ENCODE results near the gene CHRM1. TPM values are rescaled to one million over a fixed set of nuclear protein-coding genes. Genes with fewer than 3 reads are reported as not detected.
A peak's percentile ranks its signal among the peaks of the same experiment; 100 is the strongest.

The CHRM1 gene
- polyA plus RNA-seq, 2 donors, result 0.01 TPM; not detected in 1

GRCh38 chr11:62892077-62892922, 28.9 kb downstream of the CHRM1 start:
- peaks cover 11 to 17% of the 10 kb centered on the region in 2 donors for H3K36me3 ChIP-seq (ENCODE audit: control insufficient read depth in 2 of 2, insufficient read depth in 2 of 2, low read length in 1 of 2)
- H3K27ac ChIP-seq (ENCODE audit: low read depth in 2 of 2, low read length in 1 of 2), result no peak overlapping the region
- no peaks in the 10 kb centered on the region for H3K9me3 ChIP-seq (ENCODE audit: control insufficient read depth in 2 of 2, insufficient read depth in 1 of 2, low read depth in 1 of 2, low read length in 1 of 2)
- WGBS, 2 donors, result 87 to 90% methylated on average over 10 of the region's 10 CpGs
- H3K4me3 ChIP-seq (ENCODE audit: low read depth in 1 of 2, low read length in 2 of 2), result no peak overlapping the region
- H3K27me3 ChIP-seq (ENCODE audit: control insufficient read depth in 1 of 2, insufficient read depth in 2 of 2, low read length in 2 of 2), result no peaks in the 10 kb centered on the region
- H3K4me1 ChIP-seq (ENCODE audit: control insufficient read depth in 2 of 2, insufficient read depth in 2 of 2, low read length in 1 of 2), result peaks cover 0 to 2% of the 10 kb centered on the region in 2 donors

- Histone ChIP-seq H3K27me3 (ENCODE audit: control insufficient read depth in 1 of 2, insufficient read depth in 2 of 2, low read length in 2 of 2) (no peaks in the 10 kb centered on the region), H3K27ac (ENCODE audit: low read depth in 2 of 2, low read length in 1 of 2) (no peak overlapping the region), H3K36me3 (ENCODE audit: control insufficient read depth in 2 of 2, insufficient read depth in 2 of 2, low read length in 1 of 2) (peaks cover 19 to 41% of the 10 kb centered on the region in 2 donors), H3K4me3 (ENCODE audit: low read depth in 1 of 2, low read length in 2 of 2) (no peak overlapping the region), H3K9me3 (ENCODE audit: control insufficient read depth in 2 of 2, insufficient read depth in 1 of 2, low read depth in 1 of 2, low read length in 1 of 2) (no peaks in the 10 kb centered on the region), H3K4me1 (ENCODE audit: control insufficient read depth in 2 of 2, insufficient read depth in 2 of 2, low read length in 1 of 2) (peaks cover 0 to 2% of the 10 kb centered on the region in 2 donors)
- 64 to 70% methylated on average over 11 of the region's 11 CpGs for WGBS, 2 donors
Observed at GRCh38 chr11:62889484-62890437, 31.4 kb downstream of the CHRM1 start.

- no peaks in the 10 kb centered on the region for H3K9me3 ChIP-seq (ENCODE audit: control insufficient read depth in 2 of 2, insufficient read depth in 1 of 2, low read depth in 1 of 2, low read length in 1 of 2)
- WGBS, 2 donors, result 70 to 73% methylated on average over 2 of the region's 2 CpGs
- H3K36me3 ChIP-seq (ENCODE audit: control insufficient read depth in 2 of 2, insufficient read depth in 2 of 2, low read length in 1 of 2), result peaks cover 22 to 46% of the 10 kb centered on the region in 2 donors
- H3K4me1 ChIP-seq (ENCODE audit: control insufficient read depth in 2 of 2, insufficient read depth in 2 of 2, low read length in 1 of 2), result peaks cover 0 to 2% of the 10 kb centered on the region in 2 donors
- H3K27me3 ChIP-seq (ENCODE audit: control insufficient read depth in 1 of 2, insufficient read depth in 2 of 2, low read length in 2 of 2), result no peaks in the 10 kb centered on the region
- H3K27ac ChIP-seq (ENCODE audit: low read depth in 2 of 2, low read length in 1 of 2), result peak overlapping the region in 1 of 2 donors; percentile 8
- no peak overlapping the region for H3K4me3 ChIP-seq (ENCODE audit: low read depth in 1 of 2, low read length in 2 of 2)
Observed at GRCh38 chr11:62889126-62889483, 32.1 kb downstream of the CHRM1 start.

- H3K4me1 ChIP-seq (ENCODE audit: control insufficient read depth in 2 of 2, insufficient read depth in 2 of 2, low read length in 1 of 2), result peaks cover 0 to 2% of the 10 kb centered on the region in 2 donors
- peaks cover 29 to 52% of the 10 kb centered on the region in 2 donors for H3K36me3 ChIP-seq (ENCODE audit: control insufficient read depth in 2 of 2, insufficient read depth in 2 of 2, low read length in 1 of 2)
- no peak overlapping the region for H3K27ac ChIP-seq (ENCODE audit: low read depth in 2 of 2, low read length in 1 of 2)
- no peaks in the 10 kb centered on the region for H3K27me3 ChIP-seq (ENCODE audit: control insufficient read depth in 1 of 2, insufficient read depth in 2 of 2, low read length in 2 of 2)
- 90 to 93% methylated on average over 14 of the region's 14 CpGs for WGBS, 2 donors
- no peaks in the 10 kb centered on the region for H3K9me3 ChIP-seq (ENCODE audit: control insufficient read depth in 2 of 2, insufficient read depth in 1 of 2, low read depth in 1 of 2, low read length in 1 of 2)
- H3K4me3 ChIP-seq (ENCODE audit: low read depth in 1 of 2, low read length in 2 of 2), result no peak overlapping the region
Observed at GRCh38 chr11:62888406-62888805, 32.8 kb downstream of the CHRM1 start.

GRCh38 chr11:62885137-62885750, 35.9 kb downstream of the CHRM1 start:
- Histone ChIP-seq H3K27ac (ENCODE audit: low read depth in 2 of 2, low read length in 1 of 2) (no peak overlapping the region), H3K4me1 (ENCODE audit: control insufficient read depth in 2 of 2, insufficient read depth in 2 of 2, low read length in 1 of 2) (peaks cover 2 to 6% of the 10 kb centered on the region in 2 donors), H3K9me3 (ENCODE audit: control insufficient read depth in 2 of 2, insufficient read depth in 1 of 2, low read depth in 1 of 2, low read length in 1 of 2) (no peaks in the 10 kb centered on the region), H3K36me3 (ENCODE audit: control insufficient read depth in 2 of 2, insufficient read depth in 2 of 2, low read length in 1 of 2) (peaks cover 30 to 57% of the 10 kb centered on the region in 2 donors), H3K4me3 (ENCODE audit: low read depth in 1 of 2, low read length in 2 of 2) (no peak overlapping the region), H3K27me3 (ENCODE audit: control insufficient read depth in 1 of 2, insufficient read depth in 2 of 2, low read length in 2 of 2) (no peaks in the 10 kb centered on the region)
- 83 to 86% methylated on average over 11 of the region's 11 CpGs for WGBS, 2 donors

GRCh38 chr11:62883673-62884072, 37.5 kb downstream of the CHRM1 start:
- 44 to 64% methylated on average over 3 of the region's 3 CpGs for WGBS, 2 donors
- Histone ChIP-seq H3K4me3 (ENCODE audit: low read depth in 1 of 2, low read length in 2 of 2) (peak overlapping the region in 1 of 2 donors; percentile 5), H3K27me3 (ENCODE audit: control insufficient read depth in 1 of 2, insufficient read depth in 2 of 2, low read length in 2 of 2) (no peaks in the 10 kb centered on the region), H3K27ac (ENCODE audit: low read depth in 2 of 2, low read length in 1 of 2) (peak overlapping the region in 1 of 2 donors; percentile 50), H3K9me3 (ENCODE audit: control insufficient read depth in 2 of 2, insufficient read depth in 1 of 2, low read depth in 1 of 2, low read length in 1 of 2) (no peaks in the 10 kb centered on the region), H3K36me3 (ENCODE audit: control insufficient read depth in 2 of 2, insufficient read depth in 2 of 2, low read length in 1 of 2) (peaks cover 29 to 50% of the 10 kb centered on the region in 2 donors), H3K4me1 (ENCODE audit: control insufficient read depth in 2 of 2, insufficient read depth in 2 of 2, low read length in 1 of 2) (peaks cover 2 to 7% of the 10 kb centered on the region in 2 donors)

- Histone ChIP-seq H3K27me3 (ENCODE audit: control insufficient read depth in 1 of 2, insufficient read depth in 2 of 2, low read length in 2 of 2) (no peaks in the 10 kb centered on the region), H3K9me3 (ENCODE audit: control insufficient read depth in 2 of 2, insufficient read depth in 1 of 2, low read depth in 1 of 2, low read length in 1 of 2) (no peaks in the 10 kb centered on the region), H3K4me1 (ENCODE audit: control insufficient read depth in 2 of 2, insufficient read depth in 2 of 2, low read length in 1 of 2) (peaks cover 2 to 7% of the 10 kb centered on the region in 2 donors), H3K36me3 (ENCODE audit: control insufficient read depth in 2 of 2, insufficient read depth in 2 of 2, low read length in 1 of 2) (peaks cover 22 to 43% of the 10 kb centered on the region in 2 donors), H3K27ac (ENCODE audit: low read depth in 2 of 2, low read length in 1 of 2) (peak overlapping the region; percentile 89 to 98), H3K4me3 (ENCODE audit: low read depth in 1 of 2, low read length in 2 of 2) (peak overlapping the region in 1 of 2 donors; percentile 96)
- 37 to 47% methylated on average over 5 of the region's 5 CpGs for WGBS, 2 donors
Observed at GRCh38 chr11:62882788-62883501, 38.2 kb downstream of the CHRM1 start.

GRCh38 chr11:62882431-62882749, 38.8 kb downstream of the CHRM1 start:
- H3K4me3 ChIP-seq (ENCODE audit: low read depth in 1 of 2, low read length in 2 of 2), result peak overlapping the region; percentile 5 to 96
- H3K27me3 ChIP-seq (ENCODE audit: control insufficient read depth in 1 of 2, insufficient read depth in 2 of 2, low read length in 2 of 2), result no peaks in the 10 kb centered on the region
- peaks cover 19 to 40% of the 10 kb centered on the region in 2 donors for H3K36me3 ChIP-seq (ENCODE audit: control insufficient read depth in 2 of 2, insufficient read depth in 2 of 2, low read length in 1 of 2)
- peaks cover 2 to 7% of the 10 kb centered on the region in 2 donors for H3K4me1 ChIP-seq (ENCODE audit: control insufficient read depth in 2 of 2, insufficient read depth in 2 of 2, low read length in 1 of 2)
- H3K27ac ChIP-seq (ENCODE audit: low read depth in 2 of 2, low read length in 1 of 2), result peak overlapping the region; percentile 51 to 98
- H3K9me3 ChIP-seq (ENCODE audit: control insufficient read depth in 2 of 2, insufficient read depth in 1 of 2, low read depth in 1 of 2, low read length in 1 of 2), result no peaks in the 10 kb centered on the region
- WGBS, 2 donors, result 16 to 33% methylated on average over 6 of the region's 6 CpGs
